Measurements from ENCODE around the gene PLXNA1. TPM values are rescaled to one million over a fixed set of nuclear protein-coding genes. Genes with fewer than 3 reads are reported as not detected.
A peak's percentile ranks its signal among the peaks of the same experiment; 100 is the strongest.

The PLXNA1 gene
- total and polyA plus RNA-seq, 2 of the 8 experiments (the other 6 are each of a cell fraction or from before 2014, with no cell fraction given): 47.5 to 54.9 TPM

DNA sequence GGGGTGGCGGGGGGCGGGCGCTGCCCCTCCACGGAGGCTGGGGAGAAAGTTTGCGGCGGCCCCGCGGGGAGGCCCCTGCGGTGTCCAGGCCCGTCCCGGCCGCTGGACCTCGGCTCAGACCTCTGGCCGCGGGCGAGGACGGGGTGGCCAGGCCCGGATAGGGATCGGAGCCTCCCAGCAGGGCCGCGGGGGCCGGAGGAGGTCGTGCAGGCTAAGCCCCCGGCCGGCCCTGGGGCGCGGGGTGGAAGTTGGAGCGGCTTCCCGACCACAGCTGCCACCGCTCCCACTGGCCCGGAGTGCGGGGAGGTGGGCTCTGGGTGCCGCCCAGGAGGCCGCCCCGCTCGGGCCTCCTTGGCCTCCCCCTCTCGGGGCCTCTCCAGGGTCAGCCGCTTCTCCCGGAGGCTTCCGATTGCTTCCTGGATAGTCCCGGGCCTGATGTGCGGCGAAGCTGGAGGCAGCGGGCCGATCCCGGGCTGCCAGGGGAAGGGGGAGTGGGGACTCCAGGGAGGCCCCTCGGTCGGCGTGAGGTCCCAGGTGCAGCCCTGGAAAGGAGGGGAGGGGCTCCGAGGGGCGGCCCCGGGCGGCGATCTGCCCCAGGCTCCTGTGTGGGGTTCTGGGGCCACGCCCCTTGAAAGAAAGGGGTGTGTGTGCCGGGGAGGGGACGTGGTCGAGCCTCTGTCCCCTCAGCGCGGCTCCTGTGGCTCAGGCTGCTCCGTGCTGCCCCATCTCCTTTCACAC is 907 bp downstream of the PLXNA1 start (continued):
- no peak for TF ChIP-seq NANOG (IDR thresholded peaks at IDR 0.05; ENCODE audit: insufficient read depth, low read depth, low read length, poor library complexity, severe bottlenecking)
- TF ChIP-seq MAFK (IDR thresholded peaks at IDR 0.05; ENCODE audit: low read depth, low read length): no peak
- TF ChIP-seq SRF (IDR thresholded peaks at IDR 0.05; ENCODE audit: low read depth, low read length): no peak
- no peak for TF ChIP-seq POLR2AphosphoS5 (IDR thresholded peaks at IDR 0.05; ENCODE audit: low read depth, low read length)
- TF ChIP-seq, protein P1, sequence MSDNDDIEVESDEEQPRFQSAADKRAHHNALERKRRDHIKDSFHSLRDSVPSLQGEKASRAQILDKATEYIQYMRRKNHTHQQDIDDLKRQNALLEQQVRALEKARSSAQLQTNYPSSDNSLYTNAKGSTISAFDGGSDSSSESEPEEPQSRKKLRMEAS (IDR thresholded peaks at IDR 0.05): no peak
- no peak for TF ChIP-seq JUND (IDR thresholded peaks at IDR 0.05; ENCODE audit: low read length)
- TF ChIP-seq EZH2 (IDR thresholded peaks at IDR 0.05; ENCODE audit: low read depth, low read length, severe bottlenecking): no peak
- TF ChIP-seq POU5F1 (IDR thresholded peaks at IDR 0.05; ENCODE audit: low read depth, low read length): no peak
- TF ChIP-seq HDAC2 (IDR thresholded peaks at IDR 0.05; ENCODE audit: borderline replicate concordance in 1 of 2, low read depth in 2 of 2, low read length in 2 of 2): no peak
- no peak for TF ChIP-seq BACH1 (IDR thresholded peaks at IDR 0.05; ENCODE audit: low read length)
- TF ChIP-seq SIX5 (IDR thresholded peaks at IDR 0.05; ENCODE audit: low read depth, low read length): no peak
- peak; percentile 44 for TF ChIP-seq ASH2L (IDR thresholded peaks at IDR 0.05; ENCODE audit: low read length)

All from H1 (cell line).